Right lobe of liver (tissue), 4 donors: ENCODE results near the gene SMARCC1.

Experiments
- CTCF ChIP-seq, 4 donors: fragments of 200-600 bp in 3 of 4; fragments of 450-650 bp in 1 of 4; IDR thresholded peaks; one replicate each; pipeline versions ENCODE4 v1.5.1 to v1.8.0; 2016 to 2022; ENCODE audit warnings: antibody characterized with exemption in 4 of 4, mild to moderate bottlenecking in 2 of 4
- POLR2A ChIP-seq: fragments of 450-650 bp; IDR thresholded peaks from one replicate; pipeline ENCODE4 v1.6.1; 2017; ENCODE audit warnings: antibody characterized with exemption, mild to moderate bottlenecking
- donor health status: DM: no; HTN: no; CAD: no.
- donor health status: DM: no; HTN: no; CAD: no.
- donor health status: DM: no; HTN: yes; CAD: no.

GRCh38 chr3:47636225-47636624 lies 145.5 kb downstream of the SMARCC1 start:
- no peak for TF ChIP-seq CTCF (IDR thresholded peaks at IDR 0.05)
- no peak for TF ChIP-seq POLR2A
